ENCODE measurements around the gene ADGRG2.

DNA sequence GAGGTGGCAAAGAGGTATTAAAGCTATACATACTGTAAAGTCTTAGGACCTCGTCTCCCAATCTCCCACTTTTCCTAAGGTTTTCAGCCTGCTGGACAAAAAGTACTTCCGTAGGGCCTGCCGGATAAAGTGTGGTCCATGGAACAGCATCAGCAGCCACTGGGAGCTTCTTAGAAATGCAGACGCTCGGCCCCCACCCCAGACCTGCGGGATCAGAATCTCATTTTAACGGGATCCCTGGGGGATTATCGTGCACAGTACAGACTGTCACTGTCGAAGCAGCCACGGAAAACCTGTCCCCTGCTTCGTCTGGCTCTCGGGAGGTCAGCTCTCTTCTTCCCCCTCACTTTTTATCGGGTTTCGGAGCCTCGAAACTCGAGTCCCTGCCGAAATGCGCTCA is 802 bp downstream of the ADGRG2 start:
- no peak for TF ChIP-seq REST (IDR thresholded peaks at IDR 0.05; ENCODE audit: borderline replicate concordance)
- no peak for TF ChIP-seq CTCF (IDR thresholded peaks at IDR 0.05; ENCODE audit: poor library complexity, severe bottlenecking)
- no peak for TF ChIP-seq POLR2AphosphoS5 (IDR thresholded peaks at IDR 0.05)
- no peak for TF ChIP-seq EZH2 (IDR thresholded peaks at IDR 0.05; ENCODE audit: borderline replicate concordance, insufficient read depth, low read length, poor library complexity, severe bottlenecking)
- no peak for TF ChIP-seq TAF1 (IDR thresholded peaks at IDR 0.05; ENCODE audit: low read depth)
- TF ChIP-seq SMC3 (conservative IDR thresholded peaks at IDR 0.05; ENCODE audit: poor library complexity): no peak
